ENCODE measurements around the gene FOXI1.
"Not testable (repeated sequence)": the region's sequence is repeated elsewhere in the genome, so short reads cannot be mapped to it uniquely, and the experiment has no call there.

Gene FOXI1

DNA sequence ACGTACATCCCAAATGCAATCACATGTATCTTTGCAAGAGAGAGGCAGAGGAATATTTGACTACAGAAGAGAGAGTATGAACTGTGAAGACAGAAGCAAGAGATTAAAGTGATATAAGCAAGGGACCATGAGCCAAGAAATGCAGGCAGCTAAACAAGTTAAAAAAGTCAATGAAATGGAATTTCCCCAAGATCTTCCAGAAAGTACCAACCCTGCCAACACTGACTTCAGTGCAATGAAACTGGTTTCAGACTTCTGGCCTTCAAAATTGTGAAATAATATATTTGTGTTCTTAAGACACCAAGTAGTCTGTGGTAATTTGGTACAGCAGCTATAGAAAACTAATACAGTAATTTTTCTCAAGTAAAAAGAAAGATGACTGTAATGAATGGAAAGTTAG, 20.9 kb downstream of the FOXI1 start:
- no peak for DNase-seq (ENCODE audit: low spot score)

DNA sequence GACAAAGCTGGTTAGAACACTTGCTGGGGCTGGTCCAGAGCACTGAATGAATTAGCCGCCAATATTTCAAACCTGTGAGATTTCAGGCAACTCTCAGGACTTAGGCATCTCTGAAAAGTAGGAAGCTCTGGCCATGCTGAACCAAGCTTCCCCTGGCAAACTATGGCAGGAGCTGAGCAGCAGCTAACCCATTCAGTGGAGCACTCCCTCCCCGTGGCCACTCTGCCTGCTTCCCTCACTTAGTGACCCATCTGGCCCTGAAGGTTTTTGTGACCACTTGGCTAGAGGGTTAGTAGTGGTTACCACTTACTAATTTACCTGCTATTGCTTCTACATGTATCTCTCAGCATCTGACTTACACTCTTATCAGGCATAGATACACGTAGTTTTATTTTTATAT, 25.5 kb downstream of the FOXI1 start:
- DNase-seq (ENCODE audit: low spot score), result no peak

DNA sequence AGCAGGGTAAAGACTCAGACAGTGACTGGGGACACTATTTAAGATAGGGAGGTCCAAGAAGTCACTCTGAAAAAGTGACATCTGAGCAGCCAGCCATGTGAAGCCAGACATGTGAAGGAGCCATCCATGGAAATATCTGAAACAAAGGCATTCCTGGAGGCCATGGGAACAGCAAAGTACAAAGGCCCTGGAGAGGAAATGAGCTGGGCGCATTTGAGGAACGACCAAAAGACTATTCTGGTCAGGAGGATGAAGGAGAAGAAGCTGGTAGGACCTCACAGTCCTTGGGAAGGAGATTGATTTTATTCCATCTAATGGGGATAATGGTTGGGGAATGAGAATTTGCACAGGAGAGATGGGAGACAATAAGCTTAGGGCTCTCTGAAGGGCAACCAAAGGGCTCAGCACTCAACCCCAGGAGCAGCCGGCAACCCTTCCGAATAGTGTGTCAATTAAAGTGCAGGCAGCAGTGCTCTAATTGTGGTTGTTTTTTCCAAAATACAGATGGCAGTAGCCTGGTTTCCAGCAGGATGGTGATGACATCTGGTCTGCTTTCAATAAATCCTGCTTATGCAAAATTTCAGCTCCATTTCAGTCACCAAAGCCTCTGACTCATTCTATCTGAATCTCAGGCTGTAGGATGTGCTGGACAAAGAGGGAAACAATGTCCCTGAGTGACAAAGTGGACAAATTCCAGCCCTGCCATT, 26.7 kb downstream of the FOXI1 start:
- no peak for DNase-seq (ENCODE audit: low spot score)

GRCh38 chr5:170132976-170133448, 27.3 kb downstream of the FOXI1 start:
- no peak for DNase-seq (ENCODE audit: low spot score)

- no peak for DNase-seq (ENCODE audit: low spot score)
These were observed 30.2 kb downstream of the FOXI1 start for GRCh38 chr5:170135796-170136490.

GRCh38 chr5:170136506-170136905, 30.8 kb downstream of the FOXI1 start:
- no peak for DNase-seq (ENCODE audit: low spot score)

GRCh38 chr5:170137694-170138214, 32.1 kb downstream of the FOXI1 start:
- DNase-seq (ENCODE audit: low spot score), result no peak

DNA sequence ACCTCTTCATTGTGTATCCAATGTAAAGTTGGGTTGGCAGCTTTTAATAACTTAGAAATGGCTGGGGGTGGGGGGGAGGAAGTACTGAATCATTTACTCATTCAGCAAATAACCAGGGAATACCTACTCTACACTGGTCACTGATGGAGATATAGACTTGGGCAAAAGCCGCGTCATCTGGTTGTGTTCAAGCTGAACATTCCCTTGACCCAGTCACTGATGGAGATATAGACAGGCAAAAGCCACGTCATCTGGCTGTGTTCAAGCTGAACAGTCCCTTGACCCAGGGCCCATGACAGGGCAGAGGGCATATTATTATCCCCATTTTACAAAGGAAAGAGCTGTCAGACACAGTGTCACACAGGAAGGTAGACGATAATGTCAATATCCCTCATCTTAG, 32.6 kb downstream of the FOXI1 start:
- no peak for DNase-seq (ENCODE audit: low spot score)

GRCh38 chr5:170139786-170140335, 34.2 kb downstream of the FOXI1 start:
- no peak for DNase-seq (ENCODE audit: low spot score)

GRCh38 chr5:170141196-170141595, 35.5 kb downstream of the FOXI1 start:
- DNase-seq (ENCODE audit: low spot score), result not testable (repeated sequence)

DNA sequence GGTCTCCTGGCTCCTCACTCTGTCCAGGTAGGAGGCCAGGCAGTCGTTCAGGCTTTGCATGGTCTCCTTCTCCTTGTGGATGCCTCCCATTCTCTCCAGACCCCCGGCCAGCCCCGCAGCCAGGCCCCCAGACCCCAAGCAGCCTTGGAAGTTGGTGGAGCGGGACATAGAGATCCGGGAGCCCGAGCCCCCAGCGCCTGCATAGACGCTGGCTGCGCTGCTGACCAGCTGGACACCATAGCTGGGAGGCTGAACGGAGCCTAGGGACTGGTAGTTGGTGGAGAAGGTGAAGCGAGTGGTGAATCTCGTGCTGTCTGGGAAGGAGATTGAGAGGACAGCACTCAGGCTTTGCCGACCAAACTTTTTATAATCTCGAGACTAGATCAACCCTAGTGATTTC, 35.9 kb downstream of the FOXI1 start:
- no peak for DNase-seq (ENCODE audit: low spot score)

- DNase-seq (ENCODE audit: low spot score), result no peak
These were observed 36.5 kb downstream of the FOXI1 start for GRCh38 chr5:170142196-170142595.

DNA sequence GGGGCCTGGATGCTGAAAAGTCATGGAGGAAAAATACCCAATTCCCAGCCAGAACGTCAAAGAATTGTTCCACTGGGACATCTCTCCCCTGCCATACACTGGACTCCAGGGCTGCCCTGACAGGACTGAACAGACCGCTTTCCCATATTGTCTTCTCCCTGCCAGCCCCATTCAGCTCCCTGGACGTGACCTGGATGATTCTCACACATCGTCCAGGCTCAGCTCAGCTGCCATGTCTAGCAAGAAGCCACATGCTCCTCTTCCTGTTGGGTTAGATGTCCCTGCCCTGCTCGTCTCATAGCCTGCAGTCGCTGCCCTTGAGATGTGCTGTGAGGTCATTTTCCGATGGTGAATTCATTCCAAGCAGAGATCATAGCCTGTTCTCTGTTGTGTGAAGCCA, 37.4 kb downstream of the FOXI1 start:
- no peak for DNase-seq (ENCODE audit: low spot score)

DNA sequence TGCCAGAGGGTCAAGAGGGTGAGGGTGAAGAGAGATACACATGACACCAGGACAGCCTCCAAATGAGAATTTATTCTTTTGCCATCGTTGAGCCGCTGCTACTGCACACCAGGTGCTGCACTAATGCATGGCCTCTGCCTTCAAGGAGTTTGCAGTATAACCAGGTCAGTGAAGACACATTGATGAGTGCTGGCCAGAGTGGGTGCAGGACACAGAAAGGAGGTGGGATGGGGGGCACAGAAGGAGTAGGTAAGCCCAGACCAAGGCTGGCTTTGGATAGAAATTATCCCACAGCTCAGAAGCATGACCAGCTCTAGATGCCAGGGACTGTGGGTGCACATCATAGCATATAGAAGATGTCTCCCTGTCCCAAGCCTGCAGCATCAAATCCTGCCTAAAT, 38.0 kb downstream of the FOXI1 start:
- DNase-seq (ENCODE audit: low spot score), result no peak

DNA sequence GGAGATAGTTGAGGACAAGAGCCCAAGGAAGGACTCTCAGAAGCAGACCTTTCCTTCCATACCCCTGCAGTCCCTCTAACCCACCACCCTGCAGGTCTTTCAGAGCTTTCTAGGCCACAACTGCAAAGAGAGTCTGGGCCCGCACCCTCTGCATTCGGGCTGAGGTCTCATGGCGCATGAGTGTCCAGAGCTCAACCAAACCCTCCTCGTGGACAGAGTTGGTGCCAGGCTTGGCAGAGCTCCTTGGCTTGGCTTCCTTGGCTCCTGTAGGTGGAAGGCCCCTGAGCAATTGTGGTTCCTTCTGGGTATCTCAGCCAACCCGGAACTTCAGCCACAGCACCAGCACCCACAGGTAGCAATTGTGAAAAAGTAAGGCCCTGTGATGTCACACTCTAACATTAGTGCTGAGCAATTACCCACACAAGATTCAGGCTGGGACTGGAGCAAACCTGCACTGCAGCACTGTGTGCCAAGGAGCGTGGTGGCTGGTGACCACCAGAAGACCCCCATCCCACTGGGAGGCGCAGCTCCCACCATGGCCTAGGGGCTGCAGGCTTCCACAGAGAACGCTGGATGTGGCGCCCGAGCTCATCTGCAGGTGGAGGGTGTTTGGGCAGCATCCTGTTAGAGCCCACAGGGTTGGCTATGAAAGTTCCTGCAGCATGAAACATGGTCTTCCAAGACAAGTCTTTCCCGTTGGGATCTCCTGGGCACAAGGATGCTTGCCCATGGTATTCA, 38.8 kb downstream of the FOXI1 start:
- no peak for DNase-seq (ENCODE audit: low spot score)

DNA sequence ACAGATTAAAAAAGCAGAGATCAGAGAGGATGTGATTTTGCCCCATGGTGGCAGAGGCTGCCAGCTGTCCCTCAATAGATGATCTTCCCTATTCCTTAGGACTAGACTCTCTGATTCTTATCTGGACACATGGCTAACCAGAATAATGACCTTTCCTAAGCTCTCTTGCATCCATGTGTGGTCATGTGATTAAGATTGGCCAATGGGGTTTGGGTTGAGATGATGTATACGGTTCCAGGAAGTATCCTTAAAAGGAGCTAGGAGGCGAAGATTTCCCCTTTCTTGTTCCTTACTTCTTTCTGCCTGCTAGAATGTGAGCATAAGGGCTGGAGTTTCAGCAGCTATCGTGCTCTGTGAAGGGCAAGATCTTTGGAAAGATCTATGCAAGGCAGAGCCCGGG, 39.8 kb downstream of the FOXI1 start:
- DNase-seq (ENCODE audit: low spot score), result no peak

GRCh38 chr5:170147051-170147752, 41.5 kb downstream of the FOXI1 start:
- DNase-seq (ENCODE audit: low spot score), result no peak

DNA sequence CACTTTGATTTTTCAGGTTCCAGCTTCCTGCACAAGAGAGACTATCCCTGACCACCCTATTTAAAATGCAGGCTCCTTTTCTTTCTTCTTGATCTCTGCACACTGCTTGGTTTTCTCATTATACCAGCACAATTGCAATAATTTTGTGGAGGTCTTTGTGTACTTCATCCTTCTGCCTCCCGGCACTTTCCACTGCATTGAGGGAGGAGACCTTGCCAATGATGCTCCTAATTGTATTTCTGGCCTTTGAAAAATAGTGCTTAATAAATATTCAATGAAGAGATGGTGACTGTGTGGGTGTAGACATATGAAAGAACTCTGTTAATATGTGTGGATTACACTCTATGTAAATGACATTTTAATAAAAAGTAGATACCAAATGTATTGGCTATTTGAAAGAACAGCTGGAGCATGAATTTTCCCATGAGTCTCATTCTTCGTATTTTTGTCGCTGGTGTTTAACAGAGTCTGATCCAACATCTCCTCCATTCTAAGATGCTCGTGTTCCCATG, 42.1 kb downstream of the FOXI1 start:
- DNase-seq (ENCODE audit: low spot score), result no peak

- DNase-seq (ENCODE audit: low spot score), result no peak
These were observed 42.9 kb downstream of the FOXI1 start for GRCh38 chr5:170148430-170149205.

DNA sequence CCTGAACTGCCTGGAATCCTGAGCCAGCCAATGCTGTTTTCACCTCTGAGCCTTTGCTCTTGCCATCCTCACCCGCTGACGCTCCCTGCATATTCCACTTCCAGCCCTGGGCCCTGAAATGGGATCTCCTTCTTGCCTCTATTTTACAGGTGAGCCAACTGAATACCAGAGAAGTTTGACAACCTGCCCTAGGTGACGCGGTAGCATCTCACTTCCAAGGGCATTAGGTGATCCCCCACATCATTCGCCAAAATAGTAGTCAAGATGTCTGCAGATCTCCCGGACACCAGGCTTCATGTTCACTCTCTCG, 43.5 kb downstream of the FOXI1 start:
- DNase-seq (ENCODE audit: low spot score), result no peak

DNA sequence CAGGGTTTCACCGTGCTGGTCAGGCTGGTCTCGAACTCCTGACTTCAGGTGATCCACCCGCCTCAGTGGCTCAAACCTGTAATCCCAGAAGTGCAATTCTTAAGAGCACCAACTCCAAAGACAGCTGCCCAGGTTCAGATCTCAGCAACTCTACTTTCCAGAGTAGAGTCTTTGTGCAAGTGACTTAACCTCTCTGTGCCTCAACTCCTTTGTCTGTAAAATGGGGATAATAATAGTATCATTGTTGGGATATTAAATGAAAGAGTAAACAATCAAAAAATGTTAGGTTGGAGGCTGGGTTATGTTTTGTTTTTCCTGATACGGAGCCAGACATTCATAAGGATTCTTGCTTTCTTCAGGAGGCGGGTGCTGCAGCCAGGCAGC, 45.0 kb downstream of the FOXI1 start:
- no peak for DNase-seq (ENCODE audit: low spot score)

All from CD4-positive, alpha-beta T cell treated with Interleukin-2 at 100 ng/mL for 4 hours (primary cell).